RWPE2 (cell line): ENCODE results near the gene IL23R.

Experiments used
- ATAC-seq: fragments of 200-7000 bp; cut with Tn5 transposase; 3 replicates; pipeline ENCODE4 v1.9.1; 2021; ENCODE audit warnings: low read depth
- DNase-seq: peaks from one replicate; pipeline ENCODE4 v3.0.0-alpha.2; 2020; ENCODE audit warnings: low spot score
- H3K27ac ChIP-seq: fragments of 450-650 bp; 2 replicates; pipeline ENCODE4 v1.5.1; 2017; ENCODE audit warnings: mild to moderate bottlenecking; ENCODE audit not compliant: poor library complexity, severe bottlenecking
- H3K27me3 ChIP-seq: fragments of 250-450 bp; sonication (Bioruptor Pico); 2 replicates; pipeline ENCODE4 v1.5.1; 2021; ENCODE audit warnings: mild to moderate bottlenecking, moderate library complexity; ENCODE audit not compliant: insufficient read depth, poor library complexity, severe bottlenecking
- H3K36me3 ChIP-seq: fragments of 250-450 bp; sonication (Bioruptor Pico); 2 replicates; pipeline ENCODE4 v1.5.1; 2020; ENCODE audit warnings: low read depth, mild to moderate bottlenecking, moderate library complexity
- H3K4me1 ChIP-seq: fragments of 250-450 bp; sonication (Bioruptor Pico); 2 replicates; pipeline ENCODE4 v1.5.1; 2021; ENCODE audit warnings: mild to moderate bottlenecking, moderate library complexity; ENCODE audit not compliant: insufficient read depth, poor library complexity, severe bottlenecking
- H3K4me3 ChIP-seq: fragments of 250-450 bp; sonication (Bioruptor Pico); 2 replicates; pipeline ENCODE4 v1.5.1; 2021; ENCODE audit warnings: mild to moderate bottlenecking, moderate library complexity; ENCODE audit not compliant: severe bottlenecking
- H3K9me3 ChIP-seq: fragments of 250-450 bp; sonication (Bioruptor Pico); 2 replicates; pipeline ENCODE4 v1.5.1; 2021; ENCODE audit warnings: mild to moderate bottlenecking, moderate library complexity; ENCODE audit not compliant: severe bottlenecking
- TF ChIP-seq, protein P1 (sequence below): fragments of 450-650 bp; IDR thresholded peaks from one replicate; pipeline ENCODE4 v1.5.1; 2017; ENCODE audit warnings: mild to moderate bottlenecking, moderate library complexity; ENCODE audit not compliant: poor library complexity, severe bottlenecking

Gene IL23R

DNA sequence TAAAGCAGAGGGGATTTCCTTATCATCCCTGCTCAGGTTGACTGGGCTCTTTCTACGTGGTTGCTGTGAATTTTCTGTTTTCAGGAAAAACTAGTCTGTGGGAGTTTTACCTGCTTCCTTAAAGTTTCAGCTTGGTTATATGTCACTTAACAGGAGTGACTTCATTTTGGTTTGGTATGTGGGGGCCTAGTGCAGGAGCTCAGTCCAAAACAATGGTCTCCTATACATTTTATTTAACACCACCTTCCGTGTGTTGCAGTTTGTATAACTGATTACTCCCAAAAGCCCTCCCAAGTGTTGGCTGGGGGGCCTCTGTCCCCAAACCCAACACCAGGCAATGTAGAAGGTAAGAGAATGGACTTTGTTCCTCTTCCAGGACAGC, 5.3 kb downstream of the IL23R start:
- Histone ChIP-seq H3K27ac (no peak overlapping the region), H3K4me3 (no peak overlapping the region), H3K36me3 (no peaks in the 10 kb centered on the region), H3K27me3 (no peaks in the 10 kb centered on the region), H3K9me3 (no peaks in the 10 kb centered on the region), H3K4me1 (no peaks in the 10 kb centered on the region)
- ATAC-seq: no peak
- TF ChIP-seq, protein P1, sequence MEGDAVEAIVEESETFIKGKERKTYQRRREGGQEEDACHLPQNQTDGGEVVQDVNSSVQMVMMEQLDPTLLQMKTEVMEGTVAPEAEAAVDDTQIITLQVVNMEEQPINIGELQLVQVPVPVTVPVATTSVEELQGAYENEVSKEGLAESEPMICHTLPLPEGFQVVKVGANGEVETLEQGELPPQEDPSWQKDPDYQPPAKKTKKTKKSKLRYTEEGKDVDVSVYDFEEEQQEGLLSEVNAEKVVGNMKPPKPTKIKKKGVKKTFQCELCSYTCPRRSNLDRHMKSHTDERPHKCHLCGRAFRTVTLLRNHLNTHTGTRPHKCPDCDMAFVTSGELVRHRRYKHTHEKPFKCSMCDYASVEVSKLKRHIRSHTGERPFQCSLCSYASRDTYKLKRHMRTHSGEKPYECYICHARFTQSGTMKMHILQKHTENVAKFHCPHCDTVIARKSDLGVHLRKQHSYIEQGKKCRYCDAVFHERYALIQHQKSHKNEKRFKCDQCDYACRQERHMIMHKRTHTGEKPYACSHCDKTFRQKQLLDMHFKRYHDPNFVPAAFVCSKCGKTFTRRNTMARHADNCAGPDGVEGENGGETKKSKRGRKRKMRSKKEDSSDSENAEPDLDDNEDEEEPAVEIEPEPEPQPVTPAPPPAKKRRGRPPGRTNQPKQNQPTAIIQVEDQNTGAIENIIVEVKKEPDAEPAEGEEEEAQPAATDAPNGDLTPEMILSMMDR: no peak
- DNase-seq: no peak

DNA sequence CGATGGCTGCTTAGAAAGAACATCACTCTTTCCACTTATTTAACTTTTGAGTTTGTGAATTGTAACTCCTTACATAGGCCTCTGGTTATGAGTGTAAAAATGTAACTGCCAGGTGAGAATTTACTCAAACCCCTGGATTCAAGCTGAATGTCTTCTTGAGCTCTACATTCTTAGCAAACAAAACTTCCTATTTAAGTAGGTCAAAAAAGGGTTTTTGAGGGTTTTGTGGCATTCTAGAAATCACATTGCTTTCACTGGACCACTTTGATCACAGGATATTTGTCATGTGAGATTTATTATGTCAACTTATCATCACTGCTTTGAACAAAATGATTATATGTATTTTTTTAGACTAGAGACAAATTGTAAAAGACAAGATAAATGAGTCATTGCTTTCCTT, 5.7 kb downstream of the IL23R start:
- Histone ChIP-seq H3K27ac (no peak overlapping the region), H3K9me3 (no peaks in the 10 kb centered on the region), H3K36me3 (no peaks in the 10 kb centered on the region), H3K27me3 (no peaks in the 10 kb centered on the region), H3K4me3 (no peak overlapping the region), H3K4me1 (no peaks in the 10 kb centered on the region)
- no peak for DNase-seq
- TF ChIP-seq, protein P1: no peak
- no peak for ATAC-seq

- Histone ChIP-seq H3K9me3 (no peaks in the 10 kb centered on the region), H3K27me3 (no peaks in the 10 kb centered on the region), H3K4me1 (no peaks in the 10 kb centered on the region), H3K36me3 (no peaks in the 10 kb centered on the region), H3K4me3 (no peak overlapping the region), H3K27ac (no peak overlapping the region)
- no peak for DNase-seq
- no peak for ATAC-seq
- TF ChIP-seq, protein P1: no peak
Measured at GRCh38 chr1:67173988-67174387, 7.7 kb downstream of the IL23R start.

- no peak for ATAC-seq
- Histone ChIP-seq H3K9me3 (no peaks in the 10 kb centered on the region), H3K36me3 (no peaks in the 10 kb centered on the region), H3K27me3 (no peaks in the 10 kb centered on the region), H3K4me3 (no peak overlapping the region), H3K27ac (no peak overlapping the region), H3K4me1 (no peaks in the 10 kb centered on the region)
- DNase-seq: no peak
- TF ChIP-seq, protein P1: no peak
Measured at GRCh38 chr1:67174716-67175284, 8.5 kb downstream of the IL23R start.

GRCh38 chr1:67175530-67176087, 9.4 kb downstream of the IL23R start:
- no peak for ATAC-seq
- Histone ChIP-seq H3K9me3 (no peaks in the 10 kb centered on the region), H3K36me3 (no peaks in the 10 kb centered on the region), H3K27ac (no peak overlapping the region), H3K27me3 (no peaks in the 10 kb centered on the region), H3K4me1 (no peaks in the 10 kb centered on the region), H3K4me3 (no peak overlapping the region)
- TF ChIP-seq, protein P1: no peak
- no peak for DNase-seq
